SU-DHL-6 (cell line): ENCODE data around the gene CDKL5.

Experiments
- EZH2phosphoT487 ChIP-seq: fragments of 200-600 bp; sonication (generic), shearing (Covaris generic); conservative IDR thresholded peaks from 2 replicates; pipeline ENCODE4 v1.6.1; 2018; ENCODE audit warnings: mild to moderate bottlenecking, antibody characterized with exemption, low read length, moderate library complexity, mixed read lengths
- TF ChIP-seq, protein P1 (sequence below): fragments of 200-600 bp; sonication (generic); IDR thresholded peaks from one replicate; pipeline ENCODE4 v1.5.1; 2017; ENCODE audit warnings: antibody characterized with exemption, mild to moderate bottlenecking, low read length, moderate library complexity; ENCODE audit not compliant: insufficient read depth, poor library complexity, severe bottlenecking

DNA sequence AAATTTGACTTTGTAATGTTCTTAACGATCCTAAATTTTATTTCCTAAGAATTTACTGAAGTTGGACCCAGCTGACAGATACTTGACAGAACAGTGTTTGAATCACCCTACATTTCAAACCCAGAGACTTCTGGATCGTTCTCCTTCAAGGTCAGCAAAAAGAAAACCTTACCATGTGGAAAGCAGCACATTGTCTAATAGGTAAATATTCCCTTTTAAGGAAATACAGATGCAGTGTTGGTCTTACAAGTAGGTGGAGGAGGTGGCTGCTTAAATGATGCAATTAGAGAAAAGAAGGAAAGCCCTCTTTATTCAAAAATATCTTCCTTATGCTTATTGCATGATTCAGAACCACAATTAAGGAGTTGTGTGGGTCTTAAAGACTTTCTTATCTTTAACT, 173.0 kb downstream of the CDKL5 start:
- TF ChIP-seq, protein P1, sequence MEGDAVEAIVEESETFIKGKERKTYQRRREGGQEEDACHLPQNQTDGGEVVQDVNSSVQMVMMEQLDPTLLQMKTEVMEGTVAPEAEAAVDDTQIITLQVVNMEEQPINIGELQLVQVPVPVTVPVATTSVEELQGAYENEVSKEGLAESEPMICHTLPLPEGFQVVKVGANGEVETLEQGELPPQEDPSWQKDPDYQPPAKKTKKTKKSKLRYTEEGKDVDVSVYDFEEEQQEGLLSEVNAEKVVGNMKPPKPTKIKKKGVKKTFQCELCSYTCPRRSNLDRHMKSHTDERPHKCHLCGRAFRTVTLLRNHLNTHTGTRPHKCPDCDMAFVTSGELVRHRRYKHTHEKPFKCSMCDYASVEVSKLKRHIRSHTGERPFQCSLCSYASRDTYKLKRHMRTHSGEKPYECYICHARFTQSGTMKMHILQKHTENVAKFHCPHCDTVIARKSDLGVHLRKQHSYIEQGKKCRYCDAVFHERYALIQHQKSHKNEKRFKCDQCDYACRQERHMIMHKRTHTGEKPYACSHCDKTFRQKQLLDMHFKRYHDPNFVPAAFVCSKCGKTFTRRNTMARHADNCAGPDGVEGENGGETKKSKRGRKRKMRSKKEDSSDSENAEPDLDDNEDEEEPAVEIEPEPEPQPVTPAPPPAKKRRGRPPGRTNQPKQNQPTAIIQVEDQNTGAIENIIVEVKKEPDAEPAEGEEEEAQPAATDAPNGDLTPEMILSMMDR = no peak
- no peak for TF ChIP-seq EZH2phosphoT487
